PC-3 (cell line): ENCODE measurements around the gene FOXP3. TPM values are rescaled to one million over a fixed set of nuclear protein-coding genes. Genes with fewer than 3 reads are reported as not detected.
A peak's percentile ranks its signal among the peaks of the same experiment; 100 is the strongest.

ENCODE experiments used
- ATAC-seq: fragments of 200-7000 bp; cut with Tn5 transposase; 2 replicates; pipeline ENCODE4 v1.9.1; 2020; ENCODE audit warnings: mild to moderate bottlenecking, moderate library complexity
- BruUV-seq: library from RNA; stranded (reverse); fragments of 400-500 nt; replicated peaks from 2 replicates; lab custom pipeline; 2021; lab: Mats Ljungman, UMichigan
- CTCF ChIA-PET: fragments of 300-600 bp; sonication (Branson Sonifier 250); formaldehyde crosslinking; loops from one replicate; lab custom pipeline; 2022; ENCODE audit warnings: antibody characterized with exemption; lab: Charles Lee
- POLR2A ChIA-PET: fragments of 300-600 bp; sonication (Branson Sonifier 250); formaldehyde crosslinking; loops from one replicate; lab custom pipeline; 2022; ENCODE audit warnings: antibody characterized with exemption; ENCODE audit not compliant: unreplicated experiment; lab: Charles Lee
- DNase-seq: peaks from one replicate; pipeline ENCODE4 v3.0.0-alpha.2; 2015
- H2AFZ ChIP-seq: fragments of 300-600 bp; sonication (generic); 2 replicates; pipeline ENCODE4 v1.6.0; 2016; ENCODE audit warnings: antibody characterized with exemption, low read length
- H3F3A ChIP-seq: fragments of 300-600 bp; sonication (generic); one replicate; pipeline ENCODE4 v1.6.0; 2017; ENCODE audit warnings: antibody characterized with exemption, low read length, control low read depth, mild to moderate bottlenecking; ENCODE audit not compliant: unreplicated experiment
- H3K27ac ChIP-seq: fragments of 300-600 bp; sonication (generic); 2 replicates; pipeline ENCODE4 v1.5.1; 2016; ENCODE audit warnings: mild to moderate bottlenecking, low read length
- H3K27me3 ChIP-seq: fragments of 300-600 bp; sonication (generic); 2 replicates; pipeline ENCODE4 v1.6.1; 2016; ENCODE audit warnings: low read length, mixed read lengths
- H3K36me3 ChIP-seq: fragments of 300-600 bp; sonication (generic); 2 replicates; pipeline ENCODE4 v1.6.1; 2016; ENCODE audit warnings: low read depth, mixed run types, low read length, mixed read lengths
- H3K4me1 ChIP-seq: fragments of 300-600 bp; sonication (generic); 2 replicates; pipeline ENCODE4 v1.5.1; 2016; ENCODE audit warnings: low read length; ENCODE audit not compliant: insufficient read depth
- H3K4me2 ChIP-seq: fragments of 300-600 bp; sonication (generic); 2 replicates; pipeline ENCODE4 v1.6.0; 2016; ENCODE audit warnings: low read length
- H3K4me3 ChIP-seq: fragments of 300-600 bp; sonication (generic); 2 replicates; pipeline ENCODE4 v1.5.1; 2016; ENCODE audit warnings: mild to moderate bottlenecking, low read length, mixed read lengths
- H3K79me2 ChIP-seq: fragments of 300-600 bp; sonication (generic); 2 replicates; pipeline ENCODE4 v1.6.1; 2017; ENCODE audit warnings: low read length, mixed read lengths
- H3K9ac ChIP-seq: fragments of 300-600 bp; sonication (generic); 2 replicates; pipeline ENCODE4 v1.6.0; 2016; ENCODE audit warnings: mild to moderate bottlenecking, low read length
- H3K9me2 ChIP-seq: fragments of 300-600 bp; sonication (generic); replicated peaks from 2 replicates; pipeline ENCODE4 v1.6.1; 2016; ENCODE audit warnings: mixed run types, low read length, mixed read lengths
- H3K9me3 ChIP-seq: fragments of 300-600 bp; sonication (generic); 2 replicates; pipeline ENCODE4 v1.6.1; 2016; ENCODE audit warnings: low read length, mixed read lengths
- H4K20me1 ChIP-seq: fragments of 300-600 bp; sonication (generic); 2 replicates; pipeline ENCODE4 v1.6.1; 2016; ENCODE audit warnings: low read length, mixed read lengths
- CTCF ChIP-seq: fragments of 300-600 bp; sonication (generic); conservative IDR thresholded peaks from 2 replicates; pipeline ENCODE4 v1.5.1; 2017; ENCODE audit warnings: antibody characterized with exemption, low read depth, mild to moderate bottlenecking, low read length
- EZH2 ChIP-seq: fragments of 300-600 bp; sonication (generic); IDR thresholded peaks from one replicate; pipeline ENCODE4 v1.6.1; 2017; ENCODE audit warnings: antibody characterized with exemption, mild to moderate bottlenecking, low read length; ENCODE audit not compliant: unreplicated experiment
- EZH2phosphoT487 ChIP-seq: fragments of 300-600 bp; sonication (generic); IDR thresholded peaks from 2 replicates; pipeline ENCODE4 v1.6.1; 2018; ENCODE audit warnings: mild to moderate bottlenecking, antibody characterized with exemption, low read length, borderline replicate concordance
- intact Hi-C: fragments of 100-400 bp; cut with micrococcal nuclease; formaldehyde crosslinking; loops from 2 replicates; pipeline ENCODE4 v1.9.0; 2023
- total RNA-seq: library from RNA; depleted of rRNA; stranded (reverse); fragments of >200 nt; gene quantifications from 2 replicates; pipeline ENCODE4 v1.2.3, GENCODE V29; 2014

Gene FOXP3
- total RNA-seq, 1 experiment from 2014 or later: not detected

DNA sequence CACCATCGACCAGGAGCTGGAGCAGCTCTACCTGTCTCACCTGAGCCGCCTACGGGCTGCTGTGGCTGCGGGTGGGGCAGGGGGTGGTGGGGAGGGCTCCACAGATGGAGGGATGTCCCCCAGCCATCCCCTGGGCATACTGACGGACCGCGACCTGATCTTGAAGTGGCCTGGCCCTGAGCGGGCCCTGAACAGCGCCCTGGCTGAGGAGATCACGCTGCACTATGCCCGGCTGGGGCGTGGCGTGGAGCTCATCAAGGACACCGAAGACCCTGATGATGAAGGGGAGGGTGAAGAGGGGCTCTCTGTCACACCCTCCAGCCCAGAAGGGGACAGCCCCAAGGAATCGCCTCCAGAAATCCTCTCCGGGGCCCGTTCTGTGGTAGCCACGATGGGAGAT, 21.6 kb upstream of the FOXP3 start:
- TF ChIP-seq EZH2 (no peak), CTCF (no peak), EZH2phosphoT487 (no peak)
- DNase-seq: no peak
- no peaks in the 10 kb centered on the region for H3F3A ChIP-seq
- H3K79me2 ChIP-seq: no peaks in the 10 kb centered on the region
- no TSS peak for BruUV-seq
- no peak overlapping the region for H3K27ac ChIP-seq
- H3K9me3 ChIP-seq: no peaks in the 10 kb centered on the region
- H2AFZ ChIP-seq: no peak overlapping the region
- no peak for ATAC-seq
- H4K20me1 ChIP-seq: no peaks in the 10 kb centered on the region
- H3K36me3 ChIP-seq: no peaks in the 10 kb centered on the region
- no peaks in the 10 kb centered on the region for H3K9me2 ChIP-seq
- no peak overlapping the region for H3K4me2 ChIP-seq
- CTCF ChIA-PET: no interaction called here
- no peaks in the 10 kb centered on the region for H3K27me3 ChIP-seq
- POLR2A ChIA-PET: no interaction called here
- H3K9ac ChIP-seq: no peak overlapping the region
- H3K4me1 ChIP-seq: no peaks in the 10 kb centered on the region
- H3K4me3 ChIP-seq: no peak overlapping the region
- intact Hi-C loops: no loop called here

DNA sequence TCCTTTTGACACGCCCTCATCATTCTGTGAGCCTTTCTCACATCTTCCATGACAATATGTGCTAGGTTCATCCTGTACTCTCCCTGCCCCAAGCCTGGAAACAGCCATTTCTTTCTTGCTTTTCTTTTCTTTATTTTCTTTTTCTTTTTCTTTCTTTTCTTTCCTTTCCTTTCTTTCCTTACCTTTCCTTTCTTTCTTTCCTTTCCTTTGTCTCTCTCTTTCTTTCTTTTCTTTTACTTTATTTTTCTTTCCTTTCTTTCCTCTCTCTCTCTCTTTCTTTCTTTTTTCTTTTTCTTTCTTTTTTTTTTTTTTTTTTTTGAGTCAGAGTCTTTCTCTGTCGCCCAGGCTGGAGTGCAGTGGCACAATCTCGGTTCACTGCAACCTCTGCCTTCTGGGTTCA, 19.7 kb upstream of the FOXP3 start:
- no peak overlapping the region for H3K4me3 ChIP-seq
- DNase-seq (no peak), ATAC-seq (no peak)
- H4K20me1 ChIP-seq: no peaks in the 10 kb centered on the region
- intact Hi-C loops: no loop called here
- CTCF ChIA-PET: no interaction called here
- BruUV-seq: no TSS peak
- no peaks in the 10 kb centered on the region for H3K9me2 ChIP-seq
- no peaks in the 10 kb centered on the region for H3K36me3 ChIP-seq
- POLR2A ChIA-PET: interaction anchor here (0.6 kb wide), 1 partner anchor 383 kb away, joined by 3 read pairs; no protein-coding TSS in a partner anchor
- no peak overlapping the region for H3K9ac ChIP-seq
- TF ChIP-seq CTCF: no peak
- TF ChIP-seq EZH2phosphoT487: no peak
- TF ChIP-seq EZH2: no peak
- no peaks in the 10 kb centered on the region for H3K4me1 ChIP-seq
- H3K9me3 ChIP-seq: no peaks in the 10 kb centered on the region
- no peak overlapping the region for H3K4me2 ChIP-seq
- no peaks in the 10 kb centered on the region for H3K27me3 ChIP-seq
- H3K27ac ChIP-seq: no peak overlapping the region
- no peaks in the 10 kb centered on the region for H3F3A ChIP-seq
- H3K79me2 ChIP-seq: no peaks in the 10 kb centered on the region
- H2AFZ ChIP-seq: no peak overlapping the region

GRCh38 chrX:49282647-49283011, 18.1 kb upstream of the FOXP3 start:
- Histone ChIP-seq H3K79me2 (no peaks in the 10 kb centered on the region), H3K4me3 (no peak overlapping the region), H3K4me1 (no peaks in the 10 kb centered on the region), H3K27ac (no peak overlapping the region), H3K36me3 (no peaks in the 10 kb centered on the region), H2AFZ (no peak overlapping the region), H3K9me2 (no peaks in the 10 kb centered on the region), H3F3A (no peaks in the 10 kb centered on the region), H3K9ac (no peak overlapping the region), H3K9me3 (no peaks in the 10 kb centered on the region), H3K4me2 (no peak overlapping the region), H3K27me3 (no peaks in the 10 kb centered on the region), H4K20me1 (no peaks in the 10 kb centered on the region)
- POLR2A ChIA-PET: no interaction called here
- TF ChIP-seq EZH2phosphoT487 (no peak), CTCF (no peak; the same call in 1 of the 2 replicates), EZH2 (no peak)
- DNase-seq: no peak
- intact Hi-C loops: no loop called here
- ATAC-seq: peak; percentile 33; the same call in 1 of the 2 replicates
- CTCF ChIA-PET: no interaction called here
- BruUV-seq: no TSS peak
